Breast epithelium (tissue), 4 donors: Measurements from ENCODE around the gene BLTP2. TPM values are rescaled to one million over a fixed set of nuclear protein-coding genes. Genes with fewer than 3 reads are reported as not detected.

Experiments used
- DNase-seq, 2 donors: peaks; one replicate each; pipeline ENCODE4 v3.0.0-alpha.2; 2019; ENCODE audit warnings: low spot score in 2 of 2
- H3K27ac ChIP-seq, 2 donors: fragments of 200-600 bp; sonication (generic) in 1 of 2; one replicate each; pipeline ENCODE4 v1.5.1; 2016 to 2019; ENCODE audit warnings: mild to moderate bottlenecking in 1 of 2
- H3K27me3 ChIP-seq, 2 donors: fragments of 200-600 bp; sonication (generic) in 1 of 2; one replicate each; pipeline versions ENCODE4 v1.5.1 to v1.6.0; 2017 to 2019; ENCODE audit warnings: control low read depth in 1 of 2, mild to moderate bottlenecking in 1 of 2
- H3K36me3 ChIP-seq: fragments of 200-600 bp; one replicate; pipeline ENCODE4 v1.5.1; 2019
- H3K4me1 ChIP-seq, 2 donors: fragments of 200-600 bp; sonication (generic); one replicate each; pipeline ENCODE4 v1.5.1; 2016 to 2019; ENCODE audit warnings: control low read depth in 1 of 2
- H3K4me3 ChIP-seq, 3 donors: fragments of 200-600 bp; sonication (generic); 1 replicate in 2 of 3; 2 replicates in 1 of 3; pipeline ENCODE4 v1.5.1; 2016 to 2019; ENCODE audit warnings: mild to moderate bottlenecking in 3 of 3, moderate library complexity in 2 of 3
- H3K9me3 ChIP-seq, 2 donors: fragments of 200-600 bp; sonication (generic) in 1 of 2; one replicate each; pipeline ENCODE4 v1.5.1; 2016 to 2019; ENCODE audit warnings: control low read depth in 1 of 2
- CTCF ChIP-seq, 3 donors: fragments of 450-650 bp; IDR thresholded peaks; one replicate each; pipeline ENCODE4 v1.5.1; 2016 to 2017; ENCODE audit warnings: antibody characterized with exemption in 3 of 3, mild to moderate bottlenecking in 3 of 3, moderate library complexity in 3 of 3
- POLR2A ChIP-seq: fragments of 450-650 bp; IDR thresholded peaks from one replicate; pipeline ENCODE4 v1.6.1; 2016; ENCODE audit warnings: antibody characterized with exemption, mild to moderate bottlenecking, moderate library complexity
- POLR2AphosphoS5 ChIP-seq, 3 donors: sonication (generic); formaldehyde crosslinking; IDR thresholded peaks; one replicate each; pipeline ENCODE4 v1.6.1; 2017; ENCODE audit warnings: antibody characterized with exemption in 3 of 3
- intact Hi-C: fragments of 100-400 bp; cut with DNase I; formaldehyde crosslinking; loops from one replicate; pipeline ENCODE4 v1.15.1; 2023; ENCODE audit warnings: low total_unique reads
- total RNA-seq, 3 donors: library from RNA; depleted of rRNA; stranded (reverse); fragments of >200 nt; gene quantifications; one replicate each; pipeline ENCODE4 v1.1.0, GENCODE V29; 2016

The BLTP2 gene
- total RNA-seq, 3 donors from 2014 or later, result 107 to 131 (median 107) TPM

DNA sequence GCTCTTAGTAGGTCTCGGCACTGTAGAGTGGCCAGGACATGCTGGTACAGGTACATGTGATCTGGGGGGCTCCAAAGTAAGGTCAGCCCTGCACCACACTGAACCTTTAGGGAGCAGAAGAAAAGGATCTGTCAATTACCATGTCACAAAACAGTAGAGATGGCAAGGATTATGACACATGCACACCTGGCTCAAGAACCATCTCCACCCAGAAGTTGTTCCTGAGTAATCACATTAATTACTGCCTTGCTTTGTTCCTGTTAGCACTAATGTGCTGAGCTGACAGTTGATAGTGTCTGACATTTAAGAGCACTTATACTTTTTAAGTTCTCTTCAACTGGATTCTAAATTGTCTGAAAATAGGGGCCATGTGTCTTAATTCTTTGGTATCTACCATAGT, 9.5 kb downstream of the BLTP2 start:
- Histone ChIP-seq H3K36me3 (peaks cover 30% of the 10 kb centered on the region), H3K4me3 (no peak overlapping the region)

GRCh38 chr17:28634206-28634865, 10.6 kb downstream of the BLTP2 start:
- intact Hi-C loops, result loop anchor here (5.0 kb wide), 1 partner anchor 607 kb away; no protein-coding TSS in a partner anchor
- no peaks in the 10 kb centered on the region for H3K9me3 ChIP-seq
- no peak overlapping the region for H3K27ac ChIP-seq
- no peak overlapping the region for H3K4me3 ChIP-seq
- peak in 1 of 2 donors; percentile 65 for DNase-seq
- H3K36me3 ChIP-seq, result peaks cover 30% of the 10 kb centered on the region
- H3K4me1 ChIP-seq, result no peaks in the 10 kb centered on the region
- H3K27me3 ChIP-seq, result no peaks in the 10 kb centered on the region
- no peak for TF ChIP-seq CTCF (IDR thresholded peaks at IDR 0.05)
- TF ChIP-seq POLR2AphosphoS5 (IDR thresholded peaks at IDR 0.05), result no peak
- TF ChIP-seq POLR2A, result no peak

More for the DNA sequence above, 9.5 kb downstream of the BLTP2 start:
- TF ChIP-seq CTCF (IDR thresholded peaks at IDR 0.05) (no peak), POLR2AphosphoS5 (IDR thresholded peaks at IDR 0.05) (no peak), POLR2A (no peak)
- H3K4me1 ChIP-seq, result no peaks in the 10 kb centered on the region
- intact Hi-C loops, result no loop called here
- H3K9me3 ChIP-seq, result no peaks in the 10 kb centered on the region
- no peak overlapping the region for H3K27ac ChIP-seq
- no peak for DNase-seq
- H3K27me3 ChIP-seq, result no peaks in the 10 kb centered on the region

GRCh38 chr17:28626818-28627217, 18.1 kb downstream of the BLTP2 start:
- DNase-seq, result no peak
- Histone ChIP-seq H3K4me3 (no peak overlapping the region), H3K27ac (no peak overlapping the region), H3K4me1 (no peaks in the 10 kb centered on the region), H3K36me3 (peaks cover 28% of the 10 kb centered on the region), H3K27me3 (no peaks in the 10 kb centered on the region), H3K9me3 (no peaks in the 10 kb centered on the region)
- TF ChIP-seq POLR2A (no peak), POLR2AphosphoS5 (IDR thresholded peaks at IDR 0.05) (no peak), CTCF (IDR thresholded peaks at IDR 0.05) (no peak)
- intact Hi-C loops, result no loop called here

- intact Hi-C loops, result no loop called here
- no peak overlapping the region for H3K27ac ChIP-seq
- peaks cover 29% of the 10 kb centered on the region for H3K36me3 ChIP-seq
- no peaks in the 10 kb centered on the region for H3K9me3 ChIP-seq
- H3K4me1 ChIP-seq, result no peaks in the 10 kb centered on the region
- no peak for DNase-seq
- no peaks in the 10 kb centered on the region for H3K27me3 ChIP-seq
- TF ChIP-seq CTCF (IDR thresholded peaks at IDR 0.05), result no peak
- TF ChIP-seq POLR2A, result no peak
- no peak for TF ChIP-seq POLR2AphosphoS5 (IDR thresholded peaks at IDR 0.05)
- no peak overlapping the region for H3K4me3 ChIP-seq
Measured at GRCh38 chr17:28624148-28624547, 20.8 kb downstream of the BLTP2 start.

GRCh38 chr17:28623696-28624095, 21.3 kb downstream of the BLTP2 start:
- Histone ChIP-seq H3K9me3 (no peaks in the 10 kb centered on the region), H3K27me3 (no peaks in the 10 kb centered on the region), H3K4me1 (no peaks in the 10 kb centered on the region), H3K36me3 (peaks cover 29% of the 10 kb centered on the region), H3K4me3 (no peak overlapping the region), H3K27ac (no peak overlapping the region)
- no peak for DNase-seq
- TF ChIP-seq POLR2A (no peak), POLR2AphosphoS5 (IDR thresholded peaks at IDR 0.05) (no peak), CTCF (IDR thresholded peaks at IDR 0.05) (no peak)
- intact Hi-C loops, result no loop called here
